ES-I3 (cell line): ENCODE results near the gene LMF1.

Source experiments
- H3K36me3 ChIP-seq: 2 replicates; pipeline ENCODE4 v1.6.1; 2013; ENCODE audit warnings: mild to moderate bottlenecking, low read length, control low read depth, moderate library complexity; ENCODE audit not compliant: insufficient read depth
- H3K4me1 ChIP-seq: 2 replicates; pipeline ENCODE4 v1.6.1; 2013; ENCODE audit warnings: mild to moderate bottlenecking, control low read depth, low read length; ENCODE audit not compliant: insufficient read depth
- H3K9ac ChIP-seq: 2 replicates; pipeline ENCODE4 v1.6.1; 2013; ENCODE audit warnings: low read depth, mild to moderate bottlenecking, low read length, moderate library complexity
- H3K9me3 ChIP-seq: 2 replicates; pipeline ENCODE4 v1.6.1; 2013; ENCODE audit warnings: mild to moderate bottlenecking, low read length, moderate library complexity; ENCODE audit not compliant: control insufficient read depth, insufficient read depth

LMF1 gene

GRCh38 chr16:996681-997080 is 25.9 kb upstream of the LMF1 start:
- Histone ChIP-seq H3K9me3 (peaks cover 17% of the 10 kb centered on the region), H3K4me1 (no peaks in the 10 kb centered on the region), H3K36me3 (no peaks in the 10 kb centered on the region), H3K9ac (no peak overlapping the region)

- peaks cover 17% of the 10 kb centered on the region for H3K9me3 ChIP-seq
- no peaks in the 10 kb centered on the region for H3K36me3 ChIP-seq
- H3K4me1 ChIP-seq: no peaks in the 10 kb centered on the region
Observed at GRCh38 chr16:995783-996182, 25.0 kb upstream of the LMF1 start.

GRCh38 chr16:995087-995486 is 24.3 kb upstream of the LMF1 start:
- Histone ChIP-seq H3K9me3 (peaks cover 17% of the 10 kb centered on the region), H3K36me3 (no peaks in the 10 kb centered on the region), H3K9ac (no peak overlapping the region), H3K4me1 (no peaks in the 10 kb centered on the region)

More at GRCh38 chr16:995783-996182, 25.0 kb upstream of the LMF1 start:
- H3K9ac ChIP-seq: no peak overlapping the region

GRCh38 chr16:993731-994130 is 22.9 kb upstream of the LMF1 start:
- peaks cover 17% of the 10 kb centered on the region for H3K9me3 ChIP-seq
- no peaks in the 10 kb centered on the region for H3K36me3 ChIP-seq
- no peak overlapping the region for H3K9ac ChIP-seq
- H3K4me1 ChIP-seq: no peaks in the 10 kb centered on the region

GRCh38 chr16:991773-992172 is 21.0 kb upstream of the LMF1 start:
- Histone ChIP-seq H3K36me3 (no peaks in the 10 kb centered on the region), H3K4me1 (no peaks in the 10 kb centered on the region; the same call in 1 of the 2 replicates), H3K9me3 (peaks cover 17% of the 10 kb centered on the region), H3K9ac (no peak overlapping the region)

- Histone ChIP-seq H3K4me1 (no peaks in the 10 kb centered on the region; the same call in 1 of the 2 replicates), H3K36me3 (no peaks in the 10 kb centered on the region), H3K9ac (no peak overlapping the region), H3K9me3 (peaks cover 13% of the 10 kb centered on the region)
Observed at GRCh38 chr16:991345-991744, 20.6 kb upstream of the LMF1 start.

- no peaks in the 10 kb centered on the region for H3K36me3 ChIP-seq
- peaks cover 9% of the 10 kb centered on the region for H3K9me3 ChIP-seq
- H3K9ac ChIP-seq: no peak overlapping the region
- H3K4me1 ChIP-seq: no peaks in the 10 kb centered on the region; the same call in 1 of the 2 replicates
Observed at GRCh38 chr16:990516-991291, 19.9 kb upstream of the LMF1 start.

GRCh38 chr16:989354-989814 is 18.6 kb upstream of the LMF1 start:
- H3K36me3 ChIP-seq: no peaks in the 10 kb centered on the region
- H3K4me1 ChIP-seq: no peaks in the 10 kb centered on the region; the same call in 1 of the 2 replicates
- no peaks in the 10 kb centered on the region for H3K9me3 ChIP-seq
- H3K9ac ChIP-seq: no peak overlapping the region

GRCh38 chr16:988471-989353 is 17.9 kb upstream of the LMF1 start:
- Histone ChIP-seq H3K9me3 (no peaks in the 10 kb centered on the region), H3K9ac (no peak overlapping the region), H3K36me3 (no peaks in the 10 kb centered on the region), H3K4me1 (no peaks in the 10 kb centered on the region; the same call in 1 of the 2 replicates)

GRCh38 chr16:987906-988305 is 17.1 kb upstream of the LMF1 start:
- H3K36me3 ChIP-seq: no peaks in the 10 kb centered on the region
- no peak overlapping the region for H3K9ac ChIP-seq
- H3K9me3 ChIP-seq: no peaks in the 10 kb centered on the region
- H3K4me1 ChIP-seq: no peaks in the 10 kb centered on the region; the same call in 1 of the 2 replicates

- Histone ChIP-seq H3K9me3 (no peaks in the 10 kb centered on the region), H3K4me1 (no peaks in the 10 kb centered on the region; the same call in 1 of the 2 replicates), H3K36me3 (no peaks in the 10 kb centered on the region)
Observed at GRCh38 chr16:986925-987582, 16.3 kb upstream of the LMF1 start.

GRCh38 chr16:986411-986810 is 15.6 kb upstream of the LMF1 start:
- H3K36me3 ChIP-seq: no peaks in the 10 kb centered on the region
- H3K9me3 ChIP-seq: no peaks in the 10 kb centered on the region
- no peaks in the 10 kb centered on the region; the same call in 1 of the 2 replicates for H3K4me1 ChIP-seq
- no peak overlapping the region for H3K9ac ChIP-seq

More at GRCh38 chr16:986925-987582, 16.3 kb upstream of the LMF1 start:
- H3K9ac ChIP-seq: no peak overlapping the region

- no peaks in the 10 kb centered on the region for H3K9me3 ChIP-seq
Observed at GRCh38 chr16:985646-986400, 15.0 kb upstream of the LMF1 start.

More at GRCh38 chr16:985646-986400, 15.0 kb upstream of the LMF1 start:
- no peaks in the 10 kb centered on the region for H3K36me3 ChIP-seq
- no peaks in the 10 kb centered on the region; the same call in 1 of the 2 replicates for H3K4me1 ChIP-seq
- no peak overlapping the region for H3K9ac ChIP-seq
